GM21515 (cell line): ENCODE measurements around the gene PKIG.

Experiments
- ATAC-seq: cut with Tn5 transposase; IDR thresholded peaks from one replicate; pipeline ENCODE4 v1.9.1; 2021; ENCODE audit not compliant: unreplicated experiment

PKIG gene

GRCh38 chr20:44615876-44616603 lies 33.7 kb downstream of the PKIG start:
- no peak for ATAC-seq

- no peak for ATAC-seq
These were observed 34.2 kb downstream of the PKIG start for GRCh38 chr20:44616604-44616964.

DNA sequence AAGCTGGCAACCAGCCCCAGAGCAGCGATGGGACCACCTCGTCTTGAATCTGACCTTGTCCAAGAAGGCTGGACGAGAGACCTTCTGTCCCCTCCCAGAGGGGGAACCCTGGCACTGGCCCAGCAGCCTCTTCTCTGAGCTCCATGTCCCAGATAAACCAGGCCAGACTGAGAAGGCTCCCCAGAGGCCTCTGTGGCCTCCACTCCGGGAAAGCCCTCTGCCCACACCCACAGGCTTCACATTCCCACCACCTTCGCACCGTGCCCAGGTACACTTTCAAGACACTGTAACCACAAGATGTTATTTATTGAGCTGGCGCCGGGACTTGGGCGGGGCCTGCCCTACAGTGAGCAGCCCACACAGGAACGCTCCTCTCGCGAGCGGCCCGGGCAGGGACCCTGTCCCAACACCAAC lies 35.9 kb downstream of the PKIG start:
- ATAC-seq = no peak

GRCh38 chr20:44619294-44619693 lies 36.9 kb downstream of the PKIG start:
- ATAC-seq = no peak

DNA sequence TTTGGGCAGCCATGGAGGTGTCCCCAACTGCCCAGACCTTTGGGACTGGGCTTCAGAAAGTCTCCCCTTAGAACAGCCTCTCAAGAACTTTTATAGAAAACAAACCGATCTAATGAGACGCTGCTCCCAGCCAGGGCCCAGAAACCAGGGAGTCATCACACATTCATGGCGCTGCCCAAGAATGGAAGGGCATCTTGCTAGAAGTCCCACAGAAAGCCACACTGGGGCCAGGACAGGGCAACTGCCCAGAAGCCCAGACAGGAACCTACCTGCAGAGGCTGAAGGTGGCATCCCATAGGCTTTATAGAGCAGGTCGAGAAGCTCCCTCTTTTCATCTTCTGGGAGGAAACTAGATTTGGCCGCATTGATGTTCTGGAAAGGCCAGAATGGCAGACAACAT lies 37.7 kb downstream of the PKIG start:
- ATAC-seq = no peak

- no peak for ATAC-seq
These were observed 38.9 kb downstream of the PKIG start for GRCh38 chr20:44621325-44621724.

GRCh38 chr20:44621939-44622338 lies 39.6 kb downstream of the PKIG start:
- no peak for ATAC-seq

DNA sequence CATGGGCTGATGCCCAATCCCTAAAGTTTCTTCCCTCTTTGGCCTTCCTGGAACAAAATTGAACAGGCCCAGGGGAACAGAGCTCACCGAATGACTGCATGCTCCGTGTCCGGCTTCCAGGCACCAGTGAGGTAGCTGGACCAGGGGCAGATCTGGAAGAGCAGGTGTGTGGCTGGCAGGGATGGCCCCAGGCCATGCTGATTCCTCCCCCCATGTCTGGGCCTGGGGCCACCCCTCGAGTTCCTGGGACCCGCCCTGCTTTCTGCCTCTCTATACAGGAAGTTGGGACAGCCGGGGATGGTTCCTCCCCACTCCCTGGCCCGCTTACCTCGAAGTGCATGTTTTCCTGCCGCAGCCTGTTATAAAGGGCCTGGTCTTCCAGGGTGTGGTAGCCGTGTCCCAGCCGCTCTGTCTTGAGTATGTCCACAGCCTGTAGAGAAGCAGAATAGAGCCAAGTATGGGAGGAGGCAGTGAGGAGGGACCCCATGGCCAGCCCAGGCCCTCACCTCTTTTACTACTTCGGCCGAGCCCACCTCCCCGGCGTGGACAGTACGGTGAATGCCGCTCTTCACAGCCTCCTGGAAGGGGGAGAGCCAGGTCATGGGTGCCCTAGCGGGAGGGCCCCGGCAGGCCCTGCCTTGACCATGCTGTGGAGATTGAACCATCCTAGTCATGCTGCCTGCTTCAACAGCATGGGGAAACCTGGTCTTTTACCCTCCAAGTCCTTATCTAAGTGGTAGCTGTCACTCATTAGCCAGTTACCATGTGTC lies 40.3 kb downstream of the PKIG start:
- ATAC-seq = no peak

GRCh38 chr20:44624152-44624551 lies 41.8 kb downstream of the PKIG start:
- no peak for ATAC-seq

DNA sequence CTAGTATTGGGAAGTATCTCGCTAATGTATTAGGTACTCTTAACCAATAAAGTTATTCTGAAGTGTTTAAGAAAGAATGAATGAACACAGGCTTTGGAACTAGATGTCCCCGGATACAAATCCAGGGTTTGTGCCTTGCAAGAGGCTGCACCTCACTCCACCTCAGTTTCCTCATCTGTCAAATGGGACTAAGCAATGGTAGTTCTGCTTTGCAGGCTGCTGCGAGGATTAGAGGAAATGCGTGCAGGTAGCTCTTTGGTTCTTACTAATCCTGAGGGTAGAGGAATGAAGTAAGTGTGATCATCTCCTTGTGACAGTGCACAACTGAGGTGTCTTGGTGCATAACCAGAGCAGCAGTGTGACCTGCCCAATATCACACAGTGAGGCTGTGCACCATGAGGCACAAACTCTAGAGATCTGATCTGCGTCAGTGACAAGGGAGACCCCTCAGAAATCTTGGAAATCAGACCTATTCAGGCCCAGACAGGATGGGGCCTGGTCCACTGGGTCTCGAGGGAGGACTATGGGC lies 42.4 kb downstream of the PKIG start:
- no peak for ATAC-seq

DNA sequence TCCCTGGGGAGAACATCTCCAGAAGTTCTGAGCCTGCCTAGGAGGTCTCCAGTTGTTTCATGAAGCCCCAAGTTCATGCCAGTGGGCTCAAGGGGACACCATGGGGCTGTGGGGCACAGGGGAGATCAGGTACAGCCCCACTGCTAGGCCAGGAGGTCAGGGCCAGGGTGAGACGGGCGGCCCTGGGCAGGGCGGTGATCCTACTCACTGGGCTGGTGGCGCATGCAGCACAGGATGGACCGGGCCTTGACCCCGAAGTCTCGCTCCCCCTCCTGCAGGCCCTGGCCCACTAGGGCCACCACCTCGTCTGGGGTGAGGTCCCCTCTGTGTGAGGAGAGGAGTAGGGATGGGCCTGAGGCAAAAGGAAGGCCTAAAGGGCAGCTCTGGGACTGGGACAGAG lies 43.0 kb downstream of the PKIG start:
- no peak for ATAC-seq

- no peak for ATAC-seq
These were observed 43.9 kb downstream of the PKIG start for GRCh38 chr20:44626278-44626677.

GRCh38 chr20:44627364-44628010 lies 45.1 kb downstream of the PKIG start:
- no peak for ATAC-seq

- no peak for ATAC-seq
These were observed 46.6 kb downstream of the PKIG start for GRCh38 chr20:44629017-44629385.

DNA sequence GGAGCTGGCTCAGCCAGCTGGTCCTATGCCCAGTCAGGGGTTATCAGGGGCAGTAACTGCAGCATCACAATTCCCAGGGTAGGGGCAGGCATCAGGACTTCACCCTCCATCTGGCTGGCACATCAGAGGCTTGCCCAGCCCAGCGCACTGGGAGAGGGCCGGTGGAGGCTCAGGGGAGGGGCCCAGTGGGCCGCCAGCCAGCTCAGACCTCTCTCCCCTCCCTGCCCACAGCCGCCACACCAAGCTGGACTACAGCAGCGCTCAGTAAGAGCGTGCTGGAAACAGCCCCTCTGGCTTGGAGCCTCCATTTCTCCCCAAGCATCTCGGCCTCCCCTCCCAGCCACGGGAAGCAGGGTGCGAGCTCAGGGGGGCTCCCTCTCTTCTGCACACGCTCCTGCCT lies 47.2 kb downstream of the PKIG start:
- ATAC-seq = no peak

GRCh38 chr20:44630297-44630696 lies 47.9 kb downstream of the PKIG start:
- ATAC-seq = no peak

DNA sequence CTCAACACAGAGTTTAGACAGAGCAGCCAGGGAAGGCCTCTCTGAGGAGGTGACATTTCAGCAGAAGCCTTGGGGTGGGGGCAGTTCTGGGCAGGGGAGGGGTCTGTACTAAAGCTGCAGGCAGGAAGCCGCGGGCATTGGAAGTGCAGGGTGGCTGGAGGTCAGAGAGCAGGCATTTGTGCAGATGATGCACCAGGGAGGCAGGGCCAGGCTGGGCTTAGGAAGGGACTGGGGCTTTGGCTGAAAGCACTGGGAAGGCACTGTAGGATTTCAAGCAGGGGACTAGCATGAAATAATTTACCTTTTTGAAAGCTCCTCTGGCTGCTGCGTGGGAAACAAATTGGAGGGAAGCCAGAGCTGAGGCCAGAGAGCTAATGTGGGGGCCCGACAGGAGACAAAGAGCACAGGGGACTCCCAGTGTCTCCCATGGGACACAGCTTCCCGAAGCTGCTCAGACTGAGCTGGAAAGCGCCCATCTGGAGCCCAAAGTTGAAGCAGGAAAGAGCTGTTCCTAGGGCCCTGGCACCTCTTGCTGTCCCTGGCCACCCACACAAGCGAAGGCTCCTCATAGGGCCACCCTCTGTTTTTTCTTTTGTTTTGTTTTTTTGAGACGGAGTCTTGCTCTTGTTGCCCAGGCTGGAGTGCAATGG lies 49.8 kb downstream of the PKIG start:
- no peak for ATAC-seq

DNA sequence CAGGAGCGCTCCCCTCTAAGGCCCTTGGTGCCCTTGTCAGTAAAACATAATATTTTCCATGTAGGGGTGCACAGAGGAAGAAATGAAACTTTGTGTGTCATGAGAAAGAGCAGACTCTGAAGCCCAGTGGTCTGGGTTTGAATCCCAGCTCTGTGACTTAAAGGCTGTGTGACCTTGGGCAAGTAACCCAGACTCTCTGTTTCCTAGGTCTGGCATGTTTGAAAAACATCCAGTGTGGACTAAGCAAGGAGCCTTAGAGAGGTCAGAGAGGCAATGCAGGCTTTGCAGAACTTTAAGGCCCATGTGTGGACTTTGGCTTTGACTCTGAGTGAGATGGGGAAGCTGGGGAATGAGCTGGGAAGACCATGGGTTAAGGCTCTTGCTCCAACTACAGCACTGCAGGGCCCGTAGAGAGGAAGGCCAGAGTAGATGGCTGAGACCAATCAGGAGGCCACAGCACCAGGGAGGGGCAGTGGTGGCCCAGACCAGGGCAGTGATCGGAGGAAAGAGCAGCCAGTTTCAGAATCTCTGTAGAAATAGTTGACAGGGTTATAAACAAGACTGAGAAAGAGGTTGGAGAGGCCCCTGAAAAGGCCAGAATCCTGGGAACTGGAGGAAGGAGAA lies 50.9 kb downstream of the PKIG start:
- ATAC-seq = no peak

DNA sequence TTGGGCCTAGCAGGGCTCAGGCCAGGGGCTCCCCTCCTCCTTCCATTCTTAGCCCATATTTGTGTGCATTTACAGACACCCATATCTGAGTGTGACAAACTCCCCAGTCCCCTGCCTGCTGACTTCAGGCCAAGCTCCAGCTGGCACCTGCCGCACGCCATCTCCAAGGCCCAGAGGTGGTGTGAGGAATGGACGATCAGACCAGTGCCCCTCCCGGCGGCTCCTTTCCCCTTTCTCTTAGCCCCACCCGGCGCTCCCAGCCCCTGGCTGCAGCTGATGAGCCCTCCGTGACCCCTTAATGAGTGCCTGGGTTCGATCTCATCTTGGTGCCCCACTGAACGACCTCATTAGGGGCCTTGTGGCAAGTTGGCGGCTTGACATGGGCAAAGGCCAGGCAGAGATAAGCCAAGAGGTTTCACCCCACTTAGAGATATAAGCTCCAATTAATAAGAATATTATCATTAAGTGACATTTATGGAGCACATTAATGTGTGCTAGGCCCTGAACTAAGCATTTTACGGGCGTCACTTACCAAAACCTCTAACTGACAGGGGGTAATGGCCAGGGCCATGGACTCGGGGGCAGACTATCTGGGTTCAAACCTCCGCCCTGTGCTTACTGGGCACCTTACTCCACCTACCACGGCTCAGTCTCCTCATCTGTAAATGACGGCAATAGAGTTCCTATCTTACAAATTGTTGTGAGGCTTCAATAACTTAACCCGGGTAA lies 51.7 kb downstream of the PKIG start:
- no peak for ATAC-seq

DNA sequence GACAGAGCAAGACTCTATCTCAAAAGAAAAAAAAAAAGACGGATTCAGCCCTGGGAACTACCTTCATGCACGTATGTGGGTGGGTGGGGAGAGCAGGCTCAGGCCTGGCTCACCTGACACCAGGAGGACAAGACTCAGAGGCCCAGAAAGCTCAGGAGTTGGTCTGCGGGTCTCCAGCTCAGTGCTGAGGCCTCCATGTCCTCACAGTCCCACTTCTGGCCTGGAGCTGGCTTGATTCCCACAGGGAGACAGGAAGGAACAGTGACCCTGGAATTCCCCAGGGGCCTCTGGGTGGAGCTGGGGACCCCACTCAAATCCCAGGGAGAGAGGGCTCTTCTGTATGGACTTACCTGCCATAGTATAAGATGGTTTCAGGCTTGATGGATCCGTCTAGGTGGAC lies 53.5 kb downstream of the PKIG start:
- no peak for ATAC-seq
